Stimulated activated CD4-positive, alpha-beta T cell treated with anti-CD3 and anti-CD28 coated beads, Interleukin-4, amount 100 ng/mL, for 48 hours (primary cell): ENCODE measurements around the gene HYOU1.
"Not testable (repeated sequence)": the region's sequence is repeated elsewhere in the genome, so short reads cannot be mapped to it uniquely, and the experiment has no call there.

Experiments
- DNase-seq, 2 donors: peaks; one replicate each; pipeline ENCODE4 v3.0.0-alpha.2; 2020; ENCODE audit warnings: low read depth in 2 of 2

The HYOU1 gene, protein sequence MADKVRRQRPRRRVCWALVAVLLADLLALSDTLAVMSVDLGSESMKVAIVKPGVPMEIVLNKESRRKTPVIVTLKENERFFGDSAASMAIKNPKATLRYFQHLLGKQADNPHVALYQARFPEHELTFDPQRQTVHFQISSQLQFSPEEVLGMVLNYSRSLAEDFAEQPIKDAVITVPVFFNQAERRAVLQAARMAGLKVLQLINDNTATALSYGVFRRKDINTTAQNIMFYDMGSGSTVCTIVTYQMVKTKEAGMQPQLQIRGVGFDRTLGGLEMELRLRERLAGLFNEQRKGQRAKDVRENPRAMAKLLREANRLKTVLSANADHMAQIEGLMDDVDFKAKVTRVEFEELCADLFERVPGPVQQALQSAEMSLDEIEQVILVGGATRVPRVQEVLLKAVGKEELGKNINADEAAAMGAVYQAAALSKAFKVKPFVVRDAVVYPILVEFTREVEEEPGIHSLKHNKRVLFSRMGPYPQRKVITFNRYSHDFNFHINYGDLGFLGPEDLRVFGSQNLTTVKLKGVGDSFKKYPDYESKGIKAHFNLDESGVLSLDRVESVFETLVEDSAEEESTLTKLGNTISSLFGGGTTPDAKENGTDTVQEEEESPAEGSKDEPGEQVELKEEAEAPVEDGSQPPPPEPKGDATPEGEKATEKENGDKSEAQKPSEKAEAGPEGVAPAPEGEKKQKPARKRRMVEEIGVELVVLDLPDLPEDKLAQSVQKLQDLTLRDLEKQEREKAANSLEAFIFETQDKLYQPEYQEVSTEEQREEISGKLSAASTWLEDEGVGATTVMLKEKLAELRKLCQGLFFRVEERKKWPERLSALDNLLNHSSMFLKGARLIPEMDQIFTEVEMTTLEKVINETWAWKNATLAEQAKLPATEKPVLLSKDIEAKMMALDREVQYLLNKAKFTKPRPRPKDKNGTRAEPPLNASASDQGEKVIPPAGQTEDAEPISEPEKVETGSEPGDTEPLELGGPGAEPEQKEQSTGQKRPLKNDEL

GRCh38 chr11:119057000-119057769 is at the start of gene HYOU1:
Gene HYOU1 (minus strand): TSS chr11:119057205. CDS start chr11:119056160, 1,045 bp downstream.
- DNase-seq, result peak; percentile 99

GRCh38 chr11:119103793-119104192 is 46.8 kb upstream of the HYOU1 start:
- no peak for DNase-seq

GRCh38 chr11:119103161-119103664 is 46.2 kb upstream of the HYOU1 start:
- not testable (repeated sequence) for DNase-seq

DNA sequence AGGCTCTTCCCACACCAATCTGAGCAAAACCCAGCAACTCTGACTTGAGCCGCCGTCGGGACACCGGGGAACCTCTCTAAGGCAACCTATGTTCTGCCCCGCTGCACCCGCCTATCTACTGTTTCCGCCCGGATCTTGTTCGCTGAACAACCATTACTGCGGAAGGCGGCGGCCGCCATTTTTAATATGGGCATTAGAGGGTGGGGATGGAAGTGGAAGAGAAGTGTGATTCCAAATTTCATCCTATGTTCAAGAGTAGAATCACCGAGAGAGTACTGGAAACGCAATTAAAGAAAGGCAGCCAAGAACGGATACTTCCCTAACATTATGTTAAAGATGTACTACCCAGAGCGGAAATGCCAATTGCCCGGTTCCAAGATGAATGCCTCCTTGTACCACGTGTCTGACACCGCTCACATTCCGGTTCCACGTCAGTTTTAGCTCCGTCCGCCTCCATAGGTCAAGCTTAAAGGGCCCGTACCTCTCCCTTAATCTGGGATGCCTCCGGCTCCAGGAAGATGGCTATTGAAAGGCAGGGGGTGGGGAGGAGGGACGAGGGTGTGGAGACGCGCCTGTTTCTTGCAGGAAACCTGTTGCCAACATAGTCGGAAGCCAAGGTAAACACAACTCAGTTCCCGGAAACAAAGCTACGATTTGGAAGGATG is 44.9 kb upstream of the HYOU1 start, which contains the start of gene DPAGT1:
Gene DPAGT1, minus strand, starts transcription at position 95 of the 665 bp plus-strand sequence. CDS start 198 bp downstream, outside the sequence.
- DNase-seq, result peak; percentile 80 to 83

GRCh38 chr11:119100994-119101758 is 44.2 kb upstream of the HYOU1 start:
- peak in 1 of 2 donors; percentile 30 for DNase-seq

DNA sequence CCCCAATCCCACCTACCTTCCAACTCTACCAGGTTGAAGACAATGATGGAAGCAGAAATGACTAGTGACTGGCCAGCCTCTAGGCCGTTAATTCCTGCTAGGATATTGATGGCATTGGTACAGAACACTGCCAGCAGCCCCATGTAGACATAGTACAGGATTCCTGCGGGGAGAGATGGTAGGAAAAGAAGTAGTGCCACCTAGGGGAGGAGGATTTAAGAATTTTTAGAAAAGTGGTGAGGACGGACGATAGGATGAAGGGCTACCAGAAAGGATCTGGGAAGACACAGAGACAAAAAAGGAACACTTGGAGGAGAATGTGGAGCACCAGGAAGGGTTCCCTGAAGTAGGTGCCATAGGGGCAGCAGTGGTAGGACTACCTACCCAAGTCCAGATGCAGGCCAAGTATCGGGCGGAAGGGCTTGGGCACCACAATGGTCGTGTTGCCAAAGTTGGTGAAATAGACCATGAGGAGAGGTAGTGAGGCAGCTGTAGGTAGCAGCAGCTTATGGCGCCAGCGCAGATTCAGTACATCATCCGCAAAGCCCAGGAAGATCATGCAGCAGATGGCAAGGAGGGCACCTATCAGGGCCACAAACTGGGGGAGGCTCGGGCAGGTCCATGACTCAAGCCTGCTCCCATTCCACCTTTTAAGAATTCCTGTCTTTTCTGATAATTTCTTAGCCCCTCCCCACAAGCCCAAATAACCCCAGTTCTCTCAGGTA is 43.4 kb upstream of the HYOU1 start:
- DNase-seq, result no peak

DNA sequence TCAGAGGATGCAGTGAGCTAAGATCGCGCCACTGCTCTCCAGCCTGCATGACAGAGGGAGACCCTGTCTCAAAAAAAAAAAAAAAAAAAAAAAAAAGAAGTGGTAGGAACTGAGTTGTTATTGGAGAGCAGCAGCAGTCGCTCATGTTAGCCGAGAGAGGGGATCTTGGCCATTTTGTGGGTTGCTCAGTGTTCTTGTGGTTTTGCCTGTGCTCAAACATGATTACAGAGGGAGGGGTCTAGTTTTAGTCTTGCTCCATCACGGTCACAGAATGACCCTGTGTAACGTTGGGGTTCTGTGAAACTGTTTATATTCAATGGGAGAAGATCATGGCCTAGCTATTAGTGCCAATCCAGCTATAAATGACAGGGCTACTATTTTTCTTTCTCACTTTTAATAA is 42.7 kb upstream of the HYOU1 start:
- no peak for DNase-seq

DNA sequence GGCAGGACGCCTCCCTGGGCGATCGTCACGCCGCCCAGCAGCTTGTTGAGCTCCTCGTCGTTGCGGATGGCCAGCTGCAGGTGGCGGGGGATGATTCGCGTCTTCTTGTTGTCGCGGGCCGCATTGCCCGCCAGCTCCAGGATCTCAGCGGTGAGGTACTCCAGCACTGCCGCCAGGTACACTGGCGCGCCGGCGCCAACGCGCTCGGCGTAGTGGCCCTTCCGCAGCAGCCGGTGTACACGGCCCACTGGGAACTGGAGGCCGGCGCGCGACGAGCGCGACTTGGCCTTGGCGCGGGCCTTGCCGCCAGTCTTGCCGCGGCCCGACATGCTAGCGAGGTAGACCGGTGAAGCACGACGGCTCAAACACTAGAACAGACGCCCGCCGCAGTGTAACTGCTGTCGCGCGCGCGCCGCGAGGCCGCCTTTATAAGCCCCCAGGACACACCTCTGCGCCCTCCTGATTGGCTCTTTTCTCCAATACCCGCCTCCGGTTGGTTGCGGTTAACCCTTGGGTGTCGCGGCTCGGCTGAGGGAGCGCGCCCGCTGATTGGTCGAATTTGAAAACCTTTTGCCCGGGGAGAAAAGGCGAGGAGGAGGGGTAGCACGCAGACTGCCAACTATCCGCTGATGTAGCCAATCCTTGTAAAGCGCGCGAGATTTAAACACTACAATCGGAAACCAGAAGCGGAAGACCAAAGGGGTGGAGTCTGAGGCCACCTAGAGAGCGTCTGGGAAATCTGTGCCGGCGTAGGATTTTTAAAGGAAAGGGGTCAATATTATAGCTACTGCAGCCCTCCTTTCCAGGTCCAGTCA is 38.3 kb upstream of the HYOU1 start:
- DNase-seq, result peak; percentile 98 to 99

GRCh38 chr11:119094816-119095065 is 37.7 kb upstream of the HYOU1 start:
- no peak for DNase-seq

GRCh38 chr11:119093942-119094815 is 37.2 kb upstream of the HYOU1 start:
- peak in 1 of 2 donors; percentile 34 for DNase-seq

DNA sequence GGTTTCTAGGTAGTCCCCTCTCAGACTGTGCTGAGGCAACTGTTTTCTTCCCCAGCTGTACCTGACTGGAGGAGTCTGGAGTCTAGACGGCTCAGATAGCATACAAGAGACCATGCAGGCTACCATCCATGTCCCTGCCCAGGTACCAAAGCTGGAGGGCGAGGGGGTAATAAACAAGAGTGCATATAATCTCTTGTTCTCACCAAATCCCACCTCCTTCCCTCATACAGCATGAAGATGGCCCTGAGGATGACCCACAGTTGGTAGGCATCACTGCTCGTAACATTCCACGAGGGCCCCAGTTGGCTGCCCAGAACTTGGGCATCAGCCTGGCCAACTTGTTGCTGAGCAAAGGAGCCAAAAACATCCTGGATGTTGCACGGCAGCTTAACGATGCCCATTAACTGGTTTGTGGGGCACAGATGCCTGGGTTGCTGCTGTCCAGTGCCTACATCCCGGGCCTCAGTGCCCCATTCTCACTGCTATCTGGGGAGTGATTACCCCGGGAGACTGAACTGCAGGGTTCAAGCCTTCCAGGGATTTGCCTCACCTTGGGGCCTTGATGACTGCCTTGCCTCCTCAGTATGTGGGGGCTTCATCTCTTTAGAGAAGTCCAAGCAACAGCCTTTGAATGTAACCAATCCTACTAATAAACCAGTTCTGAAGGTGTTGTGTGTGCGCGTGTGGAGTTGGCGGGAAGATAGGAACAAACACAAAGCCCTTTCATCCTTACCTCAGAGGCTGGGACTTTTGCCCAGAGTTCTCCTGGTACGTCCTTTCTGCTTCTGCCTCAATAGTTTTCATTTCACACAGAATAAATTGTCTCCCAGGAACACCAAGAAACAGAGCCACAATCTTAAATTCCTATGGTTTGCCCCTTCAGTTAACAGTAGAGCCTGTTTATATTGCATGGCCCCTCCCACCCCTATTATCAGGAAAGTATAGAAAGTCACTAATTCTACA is 36.2 kb upstream of the HYOU1 start:
- DNase-seq, result no peak

- DNase-seq, result no peak
Observed at GRCh38 chr11:119091966-119092879, 35.2 kb upstream of the HYOU1 start.

GRCh38 chr11:119091178-119091577 is 34.2 kb upstream of the HYOU1 start:
- no peak for DNase-seq

DNA sequence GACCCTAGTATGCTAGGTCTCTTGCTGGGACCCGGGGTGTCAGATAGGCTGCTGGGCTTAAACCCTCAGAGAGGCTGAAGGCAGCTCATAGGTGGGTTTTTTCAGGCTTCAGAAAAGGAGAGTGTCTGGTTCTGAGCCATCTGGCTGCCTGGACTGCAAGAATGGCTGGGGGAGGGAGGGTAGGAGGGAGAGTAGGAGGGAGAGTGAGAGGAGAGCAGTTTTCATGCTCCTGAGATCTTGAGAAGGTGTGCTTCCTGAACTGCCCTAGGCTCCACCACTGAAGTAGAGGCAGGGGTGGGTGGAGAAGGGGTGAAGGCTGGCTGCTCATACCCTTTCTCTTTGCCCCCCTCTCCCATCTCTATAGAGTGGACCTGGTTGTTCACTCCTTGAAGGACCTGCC is 32.3 kb upstream of the HYOU1 start:
- DNase-seq, result no peak

- no peak for DNase-seq
Observed at GRCh38 chr11:119088406-119088805, 31.4 kb upstream of the HYOU1 start.
